Left forelimb (tissue), 1 donor: ENCODE data around the gene HSPB9.
A peak's percentile ranks its signal among the peaks of the same experiment; 100 is the strongest.

ENCODE experiments used
- DNase-seq: peaks from one replicate; pipeline ENCODE4 v3.0.0-alpha.2; 2018; ENCODE audit warnings: low spot score

The HSPB9 gene

GRCh38 chr17:42101513-42102292 is 20.9 kb upstream of the HSPB9 start:
- no peak for DNase-seq

- DNase-seq: no peak
Measured at GRCh38 chr17:42103221-42103954, 19.2 kb upstream of the HSPB9 start.

GRCh38 chr17:42104264-42104663 is 18.3 kb upstream of the HSPB9 start:
- no peak for DNase-seq

GRCh38 chr17:42106009-42106408 is 16.6 kb upstream of the HSPB9 start:
- no peak for DNase-seq

GRCh38 chr17:42107124-42107523 is 15.5 kb upstream of the HSPB9 start:
- no peak for DNase-seq

- DNase-seq: no peak
Measured at GRCh38 chr17:42107597-42108576, 14.7 kb upstream of the HSPB9 start.

- DNase-seq: no peak
Measured at GRCh38 chr17:42109086-42109485, 13.5 kb upstream of the HSPB9 start.

- no peak for DNase-seq
Measured at GRCh38 chr17:42110301-42111264, 12.0 kb upstream of the HSPB9 start.

- no peak for DNase-seq
Measured at GRCh38 chr17:42111265-42111636, 11.4 kb upstream of the HSPB9 start.

- no peak for DNase-seq
Measured at GRCh38 chr17:42111871-42112551, 10.6 kb upstream of the HSPB9 start.

- DNase-seq: peak; percentile 79
Measured at GRCh38 chr17:42112552-42113176, 9.9 kb upstream of the HSPB9 start, which contains the start of gene DHX58. Gene DHX58, minus strand, starts transcription at chr17:42112714. Its CDS starts 822 bp downstream, at chr17:42111892.

GRCh38 chr17:42113293-42114069 is 9.1 kb upstream of the HSPB9 start:
- DNase-seq: no peak

GRCh38 chr17:42114118-42114517 is 8.5 kb upstream of the HSPB9 start:
- no peak for DNase-seq

GRCh38 chr17:42116705-42117396 is 5.8 kb upstream of the HSPB9 start:
- DNase-seq: peak; percentile 86

- no peak for DNase-seq
Measured at GRCh38 chr17:42117397-42118125, 5.0 kb upstream of the HSPB9 start.

GRCh38 chr17:42118126-42118510 is 4.5 kb upstream of the HSPB9 start:
- no peak for DNase-seq

GRCh38 chr17:42118545-42118944 is 4.1 kb upstream of the HSPB9 start:
- DNase-seq: no peak

- no peak for DNase-seq
Measured at GRCh38 chr17:42119301-42119700, 3.3 kb upstream of the HSPB9 start.
